Heart left ventricle (tissue), 16 donors: ENCODE results near the gene WASL. TPM values are rescaled to one million over a fixed set of nuclear protein-coding genes. Genes with fewer than 3 reads are reported as not detected.
A peak's percentile ranks its signal among the peaks of the same experiment; 100 is the strongest.

Experiments
- ATAC-seq, 4 donors: fragments of 200-7000 bp; cut with Tn5 transposase; one replicate each; pipeline ENCODE4 v1.9.1; 2020 to 2022; ENCODE audit warnings: moderate library complexity in 4 of 4, mild to moderate bottlenecking in 3 of 4, moderate number of reproducible peaks in 1 of 4
- DNase-seq, 5 donors: peaks; one replicate each; pipeline ENCODE4 v3.0.0-alpha.2; 2020
- H3K27ac ChIP-seq, 12 donors: fragments of 200-600 bp; sonication (generic) in 4 of 12; one replicate each; pipeline versions ENCODE4 v1.5.0 to v1.8.0; 2016 to 2022; ENCODE audit warnings: mild to moderate bottlenecking in 2 of 12
- H3K27me3 ChIP-seq, 9 donors: fragments of 200-600 bp; sonication (generic) in 2 of 9; one replicate each; pipeline versions ENCODE4 v1.5.1 to v1.8.0; 2016 to 2022; ENCODE audit warnings: mild to moderate bottlenecking in 3 of 9
- H3K36me3 ChIP-seq, 9 donors: fragments of 200-600 bp; sonication (generic) in 2 of 9; one replicate each; pipeline versions ENCODE4 v1.5.0 to v1.8.0; 2018 to 2022; ENCODE audit warnings: mild to moderate bottlenecking in 2 of 9
- H3K4me1 ChIP-seq, 12 donors: fragments of 200-600 bp; sonication (generic) in 4 of 12; one replicate each; pipeline versions ENCODE4 v1.5.0 to v1.8.0; 2016 to 2022; ENCODE audit warnings: mild to moderate bottlenecking in 3 of 12
- H3K4me3 ChIP-seq, 12 donors: fragments of 200-600 bp; sonication (generic) in 4 of 12; one replicate each; pipeline versions ENCODE4 v1.5.0 to v1.8.0; 2017 to 2022; ENCODE audit warnings: mild to moderate bottlenecking in 9 of 12, moderate library complexity in 4 of 12
- H3K9me3 ChIP-seq, 12 donors: fragments of 200-600 bp; sonication (generic) in 4 of 12; one replicate each; pipeline versions ENCODE4 v1.5.0 to v1.8.0; 2016 to 2022; ENCODE audit warnings: mild to moderate bottlenecking in 1 of 12
- POLR2A ChIP-seq, 2 donors: fragments of 450-650 bp; IDR thresholded peaks; one replicate each; pipeline ENCODE4 v1.6.1; 2017; ENCODE audit warnings: antibody characterized with exemption in 2 of 2, mild to moderate bottlenecking in 2 of 2, moderate library complexity in 2 of 2
- WGBS, 4 donors: extraction: QIAGEN DNeasy Blood & Tissue Kit in 2 of 4; methylation state at CpG; one replicate each; pipeline versions ENCODE4 v1.1.5 to v1.1.7; 2013 to 2018; 5-methylcytosine and 5-hydroxymethylcytosine counted together
- intact Hi-C, 10 donors: fragments of 100-400 bp; cut with DNase I; formaldehyde crosslinking; loops; one replicate each; pipeline versions ENCODE4 v1.11.1 to v1.14.2; 2022
- polyA plus RNA-seq, 2 donors: library from polyadenylated mRNA; stranded (reverse); fragments of 200-250 nt; gene quantifications; one replicate each; pipeline ENCODE4 v1.2.3, GENCODE V29; 2013
- total RNA-seq, 9 donors: library from RNA; depleted of rRNA in 2 of 9; stranded (reverse); fragments of >200 nt in 2 of 9; fragmentation: NEBNext Ultra II Directional in 3 of 9; extraction: Animal tissue kit (Norgen Biotek cat#: 25700) in 3 of 9; gene quantifications; one replicate each; pipeline versions ENCODE4 v1.1.0 to v1.2.4, GENCODE V29; 2016 to 2023
- TF ChIP-seq, protein P1 (sequence below), 12 donors: fragments of 200-600 bp; sonication (generic) in 4 of 12; IDR thresholded peaks; one replicate each; pipeline versions ENCODE4 v1.5.0 to v1.8.0; 2018 to 2022; ENCODE audit warnings: antibody characterized with exemption in 12 of 12, mild to moderate bottlenecking in 5 of 12
- donor health status: ischemic (EF 13 %, LVEDD 7.1; RV severe dilation, severe dysfunction).
- donor health status: healthy with polysubstance abuse.
- donor health status: DM: no; HTN: yes; CAD: no.
- donor health status: DM: no; HTN: no; CAD: no.
- donor health status: ischemic (EF 25% LVEDD 6.9; RV normal size, moderate dysfunction).
- donor health status: ischemic (EF 25% LVEDD 5.7; RV mildly dilated, moderate dysfunction).
- donor health status: healthy.
- donor health status: DM: yes; HTN: yes; CAD: no.
- donor health status: ischemic (EF 35%, LVEDD 5.7; RV mildly dilated, moderate dysfunction).
- donor health status: nonischemic (EF 11% LVEDD 7.7; RV severe dilation, severe dysfunction).
- donor health status: DM: yes; HTN: yes; CAD: no.
- donor health status: PGD.
- donor health status: ischemic (EF 29% LVEDD 5.4; RV normal size, mild dysfunction).
- donor health status: nonischemic (EF 23%, LVEDD 6.1; RV moderate dilation, normal function).

Gene WASL
- total and polyA plus RNA-seq, 11 donors, result 11.2 to 30.3 (median 23.3) TPM

GRCh38 chr7:123719197-123719721 lies 29.5 kb downstream of the WASL start:
- intact Hi-C loops, result no loop called here
- 41 to 57% (median 51%) methylated on average over 2 of the region's 2 CpGs for WGBS, 4 donors
- peak; percentile 56 to 85 (median 66) for ATAC-seq

DNA sequence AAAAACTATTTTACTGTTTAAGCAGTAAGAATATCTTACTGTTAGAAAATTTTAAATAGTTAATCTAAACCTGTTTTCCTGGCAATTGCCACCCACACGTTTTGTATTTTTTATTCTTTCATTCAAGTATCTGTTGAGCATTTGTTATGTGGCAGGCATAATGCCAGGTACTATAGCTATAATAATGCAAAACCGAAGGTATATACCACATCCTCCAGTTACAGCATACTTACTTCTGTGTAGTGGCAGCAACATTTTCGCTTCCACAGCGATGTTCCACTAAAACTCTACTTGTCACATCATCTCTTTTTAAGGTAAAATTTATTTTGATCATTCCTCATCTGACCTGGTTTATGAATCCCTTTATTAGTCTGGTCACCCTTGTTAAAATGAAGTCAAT lies 30.0 kb downstream of the WASL start:
- H3K27ac ChIP-seq, result peak overlapping the region in 7 of 12 donors; percentile 3 to 60 (median 46)
- intact Hi-C loops, result no loop called here
- H3K9me3 ChIP-seq, result no peaks in the 10 kb centered on the region
- H3K27me3 ChIP-seq, result no peaks in the 10 kb centered on the region
- peaks cover under 1 to 80% (median 39%) of the 10 kb centered on the region in 12 donors for H3K4me1 ChIP-seq
- no peak overlapping the region for H3K4me3 ChIP-seq
- WGBS, 4 donors, result 67 to 78% (median 75%) methylated on average over 4 of the region's 4 CpGs
- ATAC-seq (no peak), DNase-seq (no peak)
- TF ChIP-seq, protein P1, sequence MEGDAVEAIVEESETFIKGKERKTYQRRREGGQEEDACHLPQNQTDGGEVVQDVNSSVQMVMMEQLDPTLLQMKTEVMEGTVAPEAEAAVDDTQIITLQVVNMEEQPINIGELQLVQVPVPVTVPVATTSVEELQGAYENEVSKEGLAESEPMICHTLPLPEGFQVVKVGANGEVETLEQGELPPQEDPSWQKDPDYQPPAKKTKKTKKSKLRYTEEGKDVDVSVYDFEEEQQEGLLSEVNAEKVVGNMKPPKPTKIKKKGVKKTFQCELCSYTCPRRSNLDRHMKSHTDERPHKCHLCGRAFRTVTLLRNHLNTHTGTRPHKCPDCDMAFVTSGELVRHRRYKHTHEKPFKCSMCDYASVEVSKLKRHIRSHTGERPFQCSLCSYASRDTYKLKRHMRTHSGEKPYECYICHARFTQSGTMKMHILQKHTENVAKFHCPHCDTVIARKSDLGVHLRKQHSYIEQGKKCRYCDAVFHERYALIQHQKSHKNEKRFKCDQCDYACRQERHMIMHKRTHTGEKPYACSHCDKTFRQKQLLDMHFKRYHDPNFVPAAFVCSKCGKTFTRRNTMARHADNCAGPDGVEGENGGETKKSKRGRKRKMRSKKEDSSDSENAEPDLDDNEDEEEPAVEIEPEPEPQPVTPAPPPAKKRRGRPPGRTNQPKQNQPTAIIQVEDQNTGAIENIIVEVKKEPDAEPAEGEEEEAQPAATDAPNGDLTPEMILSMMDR (IDR thresholded peaks at IDR 0.05), result no peak
- no peak for TF ChIP-seq POLR2A (IDR thresholded peaks at IDR 0.05)
- H3K36me3 ChIP-seq, result no peaks in the 10 kb centered on the region

More at GRCh38 chr7:123719197-123719721, 29.5 kb downstream of the WASL start:
- H3K27me3 ChIP-seq, result no peaks in the 10 kb centered on the region
- no peaks in the 10 kb centered on the region for H3K9me3 ChIP-seq
- H3K4me1 ChIP-seq, result peaks cover 4 to 83% (median 44%) of the 10 kb centered on the region in 12 donors
- no peak overlapping the region for H3K4me3 ChIP-seq
- no peaks in the 10 kb centered on the region for H3K36me3 ChIP-seq
- no peak for DNase-seq
- peak overlapping the region in 9 of 12 donors; percentile 3 to 60 (median 20) for H3K27ac ChIP-seq
- no peak for TF ChIP-seq POLR2A (IDR thresholded peaks at IDR 0.05)
- TF ChIP-seq, protein P1 (IDR thresholded peaks at IDR 0.05), result no peak

GRCh38 chr7:123717689-123718088 lies 31.1 kb downstream of the WASL start:
- no peak for DNase-seq
- ATAC-seq, result no peak
- no peaks in the 10 kb centered on the region for H3K36me3 ChIP-seq
- no peak overlapping the region for H3K27ac ChIP-seq
- peaks cover 0 to 69% (median 30%) of the 10 kb centered on the region in 12 donors for H3K4me1 ChIP-seq
- 95 to 99% (median 98%) methylated on average over 3 of the region's 3 CpGs for WGBS, 4 donors
- H3K27me3 ChIP-seq, result no peaks in the 10 kb centered on the region
- H3K9me3 ChIP-seq, result no peaks in the 10 kb centered on the region
- H3K4me3 ChIP-seq, result no peak overlapping the region
- no peak for TF ChIP-seq POLR2A (IDR thresholded peaks at IDR 0.05)
- TF ChIP-seq, protein P1 (IDR thresholded peaks at IDR 0.05), result no peak
- intact Hi-C loops, result no loop called here

GRCh38 chr7:123716877-123717276 lies 31.9 kb downstream of the WASL start:
- no peaks in the 10 kb centered on the region for H3K9me3 ChIP-seq
- no peak for TF ChIP-seq POLR2A (IDR thresholded peaks at IDR 0.05)
- TF ChIP-seq, protein P1 (IDR thresholded peaks at IDR 0.05), result no peak
- H3K4me3 ChIP-seq, result no peak overlapping the region
- peaks cover 0 to 73% (median 35%) of the 10 kb centered on the region in 12 donors for H3K4me1 ChIP-seq
- WGBS, 4 donors, result 87 to 100% (median 93%) methylated on average over 1 of the region's 1 CpG
- DNase-seq (no peak), ATAC-seq (no peak)
- H3K27me3 ChIP-seq, result no peaks in the 10 kb centered on the region
- no peaks in the 10 kb centered on the region for H3K36me3 ChIP-seq
- H3K27ac ChIP-seq, result no peak overlapping the region
- intact Hi-C loops, result no loop called here
